Vagina (tissue), 2 donors: Measurements from ENCODE around the gene CADPS2.

Experiments
- POLR2A ChIP-seq, 2 donors: fragments of 450-650 bp; IDR thresholded peaks; one replicate each; pipeline ENCODE4 v1.6.1; 2017; ENCODE audit warnings: antibody characterized with exemption in 2 of 2, mild to moderate bottlenecking in 2 of 2, moderate library complexity in 2 of 2
- POLR2AphosphoS5 ChIP-seq, 2 donors: sonication (generic); formaldehyde crosslinking; IDR thresholded peaks; one replicate each; pipeline ENCODE4 v1.9.0; 2017; ENCODE audit warnings: antibody characterized with exemption in 2 of 2, mild to moderate bottlenecking in 2 of 2, low read depth in 1 of 2; ENCODE audit not compliant: insufficient read depth in 1 of 2
- TF ChIP-seq, protein P1 (sequence below), 3 experiments: fragments of 450-650 bp in 2 of 3; fragments of 200-600 bp in 1 of 3; sonication (generic) in 1 of 3; IDR thresholded peaks; one replicate each; pipeline ENCODE4 v1.5.1; 2017 to 2019; ENCODE audit warnings: antibody characterized with exemption in 3 of 3, mild to moderate bottlenecking in 2 of 3, moderate library complexity in 2 of 3

GRCh38 chr7:122453432-122453831 lies 432.8 kb downstream of the CADPS2 start:
- TF ChIP-seq POLR2A (IDR thresholded peaks at IDR 0.05) (no peak), POLR2AphosphoS5 (IDR thresholded peaks at IDR 0.05; ENCODE audit: insufficient read depth in 1 of 2, low read depth in 1 of 2) (no peak)
- TF ChIP-seq, protein P1, sequence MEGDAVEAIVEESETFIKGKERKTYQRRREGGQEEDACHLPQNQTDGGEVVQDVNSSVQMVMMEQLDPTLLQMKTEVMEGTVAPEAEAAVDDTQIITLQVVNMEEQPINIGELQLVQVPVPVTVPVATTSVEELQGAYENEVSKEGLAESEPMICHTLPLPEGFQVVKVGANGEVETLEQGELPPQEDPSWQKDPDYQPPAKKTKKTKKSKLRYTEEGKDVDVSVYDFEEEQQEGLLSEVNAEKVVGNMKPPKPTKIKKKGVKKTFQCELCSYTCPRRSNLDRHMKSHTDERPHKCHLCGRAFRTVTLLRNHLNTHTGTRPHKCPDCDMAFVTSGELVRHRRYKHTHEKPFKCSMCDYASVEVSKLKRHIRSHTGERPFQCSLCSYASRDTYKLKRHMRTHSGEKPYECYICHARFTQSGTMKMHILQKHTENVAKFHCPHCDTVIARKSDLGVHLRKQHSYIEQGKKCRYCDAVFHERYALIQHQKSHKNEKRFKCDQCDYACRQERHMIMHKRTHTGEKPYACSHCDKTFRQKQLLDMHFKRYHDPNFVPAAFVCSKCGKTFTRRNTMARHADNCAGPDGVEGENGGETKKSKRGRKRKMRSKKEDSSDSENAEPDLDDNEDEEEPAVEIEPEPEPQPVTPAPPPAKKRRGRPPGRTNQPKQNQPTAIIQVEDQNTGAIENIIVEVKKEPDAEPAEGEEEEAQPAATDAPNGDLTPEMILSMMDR (IDR thresholded peaks at IDR 0.05) = no peak
